GM10266 (cell line): Measurements from ENCODE around the gene CFAP58.

ENCODE experiments used
- DNase-seq: peaks from one replicate; pipeline ENCODE4 v3.0.0; 2012; ENCODE audit errors: extremely low spot score
- CTCF ChIP-seq: IDR thresholded peaks from 2 replicates; pipeline ENCODE4 v1.5.1; 2012; ENCODE audit warnings: mild to moderate bottlenecking, low read depth; ENCODE audit not compliant: control insufficient read depth, insufficient read depth; ENCODE audit errors: missing control alignments

CFAP58 gene

GRCh38 chr10:104323085-104323484, 30.5 kb upstream of the CFAP58 start:
- TF ChIP-seq CTCF, result no peak
- DNase-seq, result no peak

GRCh38 chr10:104323760-104324201, 29.9 kb upstream of the CFAP58 start:
- no peak for TF ChIP-seq CTCF
- no peak for DNase-seq

- TF ChIP-seq CTCF, result no peak
- DNase-seq, result no peak
Measured at GRCh38 chr10:104324221-104324686, 29.4 kb upstream of the CFAP58 start.

DNA sequence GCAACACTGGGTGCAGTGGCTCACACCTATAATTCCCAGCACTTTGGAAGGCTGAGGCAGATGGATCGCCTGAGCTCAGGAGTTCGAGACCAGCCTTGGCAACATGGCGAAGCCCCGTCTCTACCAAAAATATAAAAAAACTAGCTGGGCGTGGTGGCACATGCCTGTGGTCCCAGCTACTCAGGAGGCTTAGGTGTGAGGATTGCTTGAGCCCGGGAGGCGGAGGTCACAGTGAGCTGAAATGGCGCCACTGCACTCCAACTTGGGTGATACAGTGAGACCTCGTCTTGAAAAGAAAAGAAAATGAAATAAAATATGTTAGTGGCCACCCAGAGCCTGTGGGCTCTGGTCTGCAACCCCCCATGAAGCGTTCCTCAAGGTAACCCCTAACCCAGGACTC, 28.7 kb upstream of the CFAP58 start:
- DNase-seq, result no peak
- TF ChIP-seq CTCF, result no peak

DNA sequence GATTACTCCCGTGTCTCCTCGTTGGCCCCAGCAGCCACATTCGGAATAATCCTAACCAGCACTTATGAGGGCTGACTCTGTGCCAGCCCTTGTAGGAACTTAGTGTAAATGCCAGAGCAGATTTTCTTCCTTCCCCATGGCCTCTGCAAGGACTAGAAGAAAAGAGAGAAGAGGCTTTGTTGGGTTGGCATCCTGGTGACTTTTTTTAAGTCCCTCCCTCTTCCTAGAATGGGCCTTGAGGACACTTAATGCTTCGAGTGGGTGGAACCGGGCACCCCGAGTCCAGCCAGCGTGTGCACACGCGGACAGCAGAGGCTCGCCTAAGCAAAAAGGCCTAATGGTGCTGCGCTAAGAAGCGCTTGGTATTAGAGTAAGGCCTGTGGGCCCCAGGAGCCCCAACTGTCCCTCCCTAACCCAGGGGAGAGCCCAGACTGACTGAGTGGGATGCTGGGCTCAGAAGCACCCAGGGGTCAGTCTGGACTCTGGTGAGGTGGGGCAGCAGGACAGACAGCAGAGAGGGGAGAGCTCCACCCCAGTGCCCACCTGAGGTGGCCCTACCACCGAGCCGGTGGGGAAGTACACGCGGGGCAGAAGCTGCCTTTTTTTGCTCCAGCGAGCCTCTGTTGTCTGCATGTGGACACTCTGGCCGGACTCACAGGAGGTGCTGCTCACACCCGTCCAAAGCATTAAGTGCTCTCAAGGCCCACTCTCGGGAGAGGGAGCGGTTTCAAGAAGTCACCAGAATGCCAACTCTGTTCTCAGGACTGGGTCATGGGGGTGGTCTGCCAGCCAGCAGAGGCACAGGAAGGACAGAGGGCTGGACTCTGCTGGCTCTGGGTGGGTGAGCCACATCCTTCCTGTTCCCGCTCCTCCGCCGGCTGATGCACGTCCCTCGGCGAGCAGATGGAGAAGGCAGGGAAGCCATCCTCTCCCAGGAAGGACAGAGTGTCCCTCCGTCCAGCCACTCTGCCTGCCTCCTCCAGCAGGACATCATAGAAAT, 27.9 kb upstream of the CFAP58 start:
- DNase-seq, result no peak
- TF ChIP-seq CTCF, result no peak

GRCh38 chr10:104326991-104327610, 26.5 kb upstream of the CFAP58 start:
- TF ChIP-seq CTCF, result no peak
- DNase-seq, result no peak
